Activated T-helper 1 cell treated with anti-CD3 and anti-CD28 coated beads, Interleukin-12 subunit alpha, Interleukin-12 subunit beta, Interleukin-2, Interleukin-4 antibody, amounts not matched to agents 30 ng/mL and 10 ng/mL and 1 ng/mL, durations not matched to agents 14 hours and 24 hours and 36 hours (primary cell): ENCODE measurements around the gene IL19. TPM values are rescaled to one million over a fixed set of nuclear protein-coding genes. Genes with fewer than 3 reads are reported as not detected.
A peak's percentile ranks its signal among the peaks of the same experiment; 100 is the strongest.
"Not testable (repeated sequence)": the region's sequence is repeated elsewhere in the genome, so short reads cannot be mapped to it uniquely, and the experiment has no call there.

Experiments used
- DNase-seq: peaks from one replicate; pipeline ENCODE4 v3.0.0; 2021; ENCODE audit warnings: low spot score
- H3K27ac Mint-ChIP-seq: one replicate; pipeline ENCODE4 v1.8.0; 2021; ENCODE audit warnings: mild to moderate bottlenecking, mixed read lengths
- H3K27me3 Mint-ChIP-seq: one replicate; pipeline ENCODE4 v1.8.0; 2022; ENCODE audit warnings: mild to moderate bottlenecking, moderate library complexity, mixed read lengths; ENCODE audit not compliant: insufficient read depth
- H3K36me3 Mint-ChIP-seq: one replicate; pipeline ENCODE4 v1.8.0; 2021; ENCODE audit warnings: low read depth, mixed read lengths
- H3K4me1 Mint-ChIP-seq: one replicate; pipeline ENCODE4 v1.8.0; 2021; ENCODE audit warnings: low read depth, mixed read lengths
- H3K4me3 Mint-ChIP-seq: one replicate; pipeline ENCODE4 v1.8.0; 2021; ENCODE audit warnings: mild to moderate bottlenecking, moderate library complexity, mixed read lengths
- H3K9me3 Mint-ChIP-seq: one replicate; pipeline ENCODE4 v1.8.0; 2021; ENCODE audit warnings: mixed read lengths
- intact Hi-C: fragments of 100-400 bp; cut with micrococcal nuclease; formaldehyde crosslinking; loops from one replicate; pipeline ENCODE4 v1.15.1; 2024
- total RNA-seq: library from RNA; stranded (reverse); gene quantifications from 2 replicates; pipeline ENCODE4 v1.2.3, GENCODE V29; 2022

The IL19 gene
- total RNA-seq, 1 donor from 2014 or later, result not detected

DNA sequence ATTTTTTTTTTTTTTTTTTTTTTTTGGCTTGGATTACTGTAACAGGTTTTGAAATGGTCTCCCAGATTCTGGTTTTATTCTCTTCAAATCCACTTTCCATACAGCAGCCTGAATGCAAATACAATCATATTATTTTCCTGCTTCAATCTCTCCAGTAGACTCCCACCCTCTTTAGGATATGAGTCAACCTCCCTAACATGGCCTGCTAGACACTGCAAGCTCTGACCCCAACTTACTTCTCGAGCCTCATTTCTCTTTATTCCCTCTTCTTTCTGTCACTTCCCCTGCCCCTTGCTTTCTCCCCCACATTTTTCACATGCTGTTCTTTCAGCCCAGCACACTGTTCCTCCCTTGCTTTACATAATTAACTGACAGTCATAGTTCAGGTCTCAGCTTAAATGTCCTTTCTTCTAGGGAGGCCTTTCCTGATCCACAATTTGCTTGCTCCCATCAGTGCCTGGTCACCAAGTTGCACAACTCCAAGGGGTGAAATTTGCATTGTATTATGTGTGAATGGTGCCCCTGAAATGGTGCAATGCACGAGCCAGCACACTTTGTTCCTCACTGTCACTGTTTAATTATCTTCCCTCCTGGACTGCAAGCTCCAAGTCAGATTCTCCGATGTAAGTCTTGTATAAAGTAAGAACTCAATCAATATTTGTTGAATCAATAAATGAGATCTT lies 22.1 kb upstream of the IL19 start:
- peaks cover 13% of the 10 kb centered on the region for H3K36me3 Mint-ChIP-seq
- peaks cover 34% of the 10 kb centered on the region for H3K27me3 Mint-ChIP-seq
- H3K27ac Mint-ChIP-seq, result no peak overlapping the region
- no peaks in the 10 kb centered on the region for H3K9me3 Mint-ChIP-seq
- H3K4me3 Mint-ChIP-seq, result no peak overlapping the region
- DNase-seq, result no peak
- intact Hi-C loops, result no loop called here
- H3K4me1 Mint-ChIP-seq, result peaks cover 25% of the 10 kb centered on the region

DNA sequence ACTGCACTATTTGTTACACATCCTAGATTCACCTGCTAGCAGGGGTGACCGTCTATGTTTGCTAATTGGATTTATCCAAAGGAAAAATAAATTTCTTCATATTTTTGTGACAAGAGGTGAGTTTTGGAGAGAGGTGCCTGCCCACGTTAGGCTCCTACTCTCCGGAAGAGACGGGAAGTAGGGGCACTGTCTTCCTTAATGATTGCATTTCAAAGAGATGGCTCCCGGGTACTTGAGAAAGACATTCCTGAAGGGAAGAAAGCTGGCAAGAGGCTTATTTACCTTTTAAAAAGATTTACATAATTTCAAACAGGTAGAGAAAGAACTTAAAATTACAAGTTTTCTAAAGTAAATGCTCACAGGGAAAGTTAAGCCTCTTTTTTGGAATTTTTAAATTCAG lies 18.7 kb upstream of the IL19 start:
- no peaks in the 10 kb centered on the region for H3K9me3 Mint-ChIP-seq
- peaks cover 29% of the 10 kb centered on the region for H3K4me1 Mint-ChIP-seq
- H3K27ac Mint-ChIP-seq, result no peak overlapping the region
- H3K27me3 Mint-ChIP-seq, result peaks cover 41% of the 10 kb centered on the region
- intact Hi-C loops, result no loop called here
- peaks cover 15% of the 10 kb centered on the region for H3K36me3 Mint-ChIP-seq
- no peak overlapping the region for H3K4me3 Mint-ChIP-seq
- no peak for DNase-seq

GRCh38 chr1:206752481-206752880 lies 18.1 kb upstream of the IL19 start:
- no peak for DNase-seq
- peaks cover 29% of the 10 kb centered on the region for H3K4me1 Mint-ChIP-seq
- H3K36me3 Mint-ChIP-seq, result peaks cover 14% of the 10 kb centered on the region
- H3K4me3 Mint-ChIP-seq, result no peak overlapping the region
- intact Hi-C loops, result no loop called here
- H3K9me3 Mint-ChIP-seq, result no peaks in the 10 kb centered on the region
- peaks cover 41% of the 10 kb centered on the region for H3K27me3 Mint-ChIP-seq
- H3K27ac Mint-ChIP-seq, result no peak overlapping the region

- peaks cover 28% of the 10 kb centered on the region for H3K4me1 Mint-ChIP-seq
- no peak overlapping the region for H3K4me3 Mint-ChIP-seq
- no peak for DNase-seq
- H3K27ac Mint-ChIP-seq, result no peak overlapping the region
- no peaks in the 10 kb centered on the region for H3K9me3 Mint-ChIP-seq
- intact Hi-C loops, result no loop called here
- peaks cover 41% of the 10 kb centered on the region for H3K27me3 Mint-ChIP-seq
- H3K36me3 Mint-ChIP-seq, result peaks cover 14% of the 10 kb centered on the region
These were observed 17.4 kb upstream of the IL19 start for GRCh38 chr1:206753141-206753540.

GRCh38 chr1:206754011-206754410 lies 16.6 kb upstream of the IL19 start:
- Mint-ChIP-seq H3K27me3 (peaks cover 37% of the 10 kb centered on the region), H3K27ac (no peak overlapping the region), H3K9me3 (no peaks in the 10 kb centered on the region), H3K4me3 (no peak overlapping the region), H3K36me3 (peaks cover 9% of the 10 kb centered on the region), H3K4me1 (peaks cover 21% of the 10 kb centered on the region)
- no peak for DNase-seq
- intact Hi-C loops, result no loop called here

DNA sequence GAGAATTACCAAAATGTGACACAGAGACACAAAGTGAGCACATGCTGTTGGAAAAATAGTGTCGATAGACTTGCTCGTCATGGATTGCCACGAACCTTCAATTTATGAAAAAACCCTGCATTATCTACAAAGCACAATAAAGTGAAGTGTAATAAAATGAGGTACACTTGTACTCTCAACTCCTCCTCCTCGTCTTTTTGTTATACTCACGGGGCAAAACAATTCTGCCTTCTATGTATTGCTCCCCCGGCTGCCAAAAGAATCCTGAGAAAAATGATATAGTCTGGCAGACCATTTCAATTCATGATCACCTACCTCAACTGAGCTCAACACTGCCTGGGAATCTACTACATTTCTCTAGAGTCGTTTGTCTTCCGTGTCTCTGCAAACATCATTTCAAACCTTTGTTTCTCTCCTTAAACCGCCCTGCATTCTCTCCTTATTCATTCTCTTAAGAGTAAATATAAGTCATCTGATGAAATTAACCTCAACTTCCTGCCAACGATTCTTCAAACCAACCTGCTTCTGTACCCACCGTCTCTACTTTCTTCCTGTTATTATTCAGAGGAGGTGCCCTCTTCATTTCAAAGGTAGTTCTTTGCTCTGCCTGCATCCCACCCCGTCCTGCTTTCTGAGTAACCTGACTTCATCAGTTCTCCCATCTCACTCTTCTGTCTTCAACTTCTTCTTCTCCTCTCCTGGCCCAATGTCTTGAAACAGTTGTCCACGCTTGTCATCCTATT lies 12.9 kb upstream of the IL19 start:
- peaks cover 21% of the 10 kb centered on the region for H3K4me1 Mint-ChIP-seq
- no peak overlapping the region for H3K4me3 Mint-ChIP-seq
- peaks cover 27% of the 10 kb centered on the region for H3K27me3 Mint-ChIP-seq
- no peaks in the 10 kb centered on the region for H3K9me3 Mint-ChIP-seq
- no peak for DNase-seq
- H3K27ac Mint-ChIP-seq, result no peak overlapping the region
- intact Hi-C loops, result loop anchor here (1.0 kb wide), 2 partner anchors 9 to 18 kb away; no protein-coding TSS in a partner anchor
- H3K36me3 Mint-ChIP-seq, result peaks cover 7% of the 10 kb centered on the region

DNA sequence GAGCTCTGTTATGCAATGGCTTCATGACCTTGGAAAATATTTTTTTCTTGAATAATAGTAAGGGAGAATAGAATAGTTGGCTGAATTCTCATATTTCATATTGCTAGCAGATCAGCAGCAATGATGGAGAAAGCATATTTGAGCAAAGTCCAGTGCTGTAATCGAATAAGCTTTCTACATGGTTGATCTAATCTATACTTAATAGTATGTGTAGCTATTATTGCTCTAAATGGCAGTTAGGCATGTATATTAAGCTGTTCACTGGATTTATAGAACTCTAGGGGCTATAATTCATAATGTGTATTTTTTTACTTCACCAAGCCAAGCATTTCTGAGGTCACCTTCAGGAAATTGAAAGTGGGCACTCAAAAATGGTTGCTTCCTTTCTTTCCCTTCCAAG lies 10.0 kb upstream of the IL19 start:
- Mint-ChIP-seq H3K27me3 (peaks cover 39% of the 10 kb centered on the region), H3K4me3 (no peak overlapping the region), H3K4me1 (peaks cover 25% of the 10 kb centered on the region), H3K9me3 (peaks cover 14% of the 10 kb centered on the region), H3K36me3 (peaks cover 6% of the 10 kb centered on the region), H3K27ac (no peak overlapping the region)
- DNase-seq, result no peak
- intact Hi-C loops, result no loop called here

GRCh38 chr1:206761159-206761768 lies 9.3 kb upstream of the IL19 start:
- Mint-ChIP-seq H3K9me3 (peaks cover 14% of the 10 kb centered on the region), H3K36me3 (peaks cover 6% of the 10 kb centered on the region), H3K27me3 (peaks cover 35% of the 10 kb centered on the region), H3K27ac (no peak overlapping the region), H3K4me3 (no peak overlapping the region), H3K4me1 (peaks cover 28% of the 10 kb centered on the region)
- DNase-seq, result no peak
- intact Hi-C loops, result no loop called here

DNA sequence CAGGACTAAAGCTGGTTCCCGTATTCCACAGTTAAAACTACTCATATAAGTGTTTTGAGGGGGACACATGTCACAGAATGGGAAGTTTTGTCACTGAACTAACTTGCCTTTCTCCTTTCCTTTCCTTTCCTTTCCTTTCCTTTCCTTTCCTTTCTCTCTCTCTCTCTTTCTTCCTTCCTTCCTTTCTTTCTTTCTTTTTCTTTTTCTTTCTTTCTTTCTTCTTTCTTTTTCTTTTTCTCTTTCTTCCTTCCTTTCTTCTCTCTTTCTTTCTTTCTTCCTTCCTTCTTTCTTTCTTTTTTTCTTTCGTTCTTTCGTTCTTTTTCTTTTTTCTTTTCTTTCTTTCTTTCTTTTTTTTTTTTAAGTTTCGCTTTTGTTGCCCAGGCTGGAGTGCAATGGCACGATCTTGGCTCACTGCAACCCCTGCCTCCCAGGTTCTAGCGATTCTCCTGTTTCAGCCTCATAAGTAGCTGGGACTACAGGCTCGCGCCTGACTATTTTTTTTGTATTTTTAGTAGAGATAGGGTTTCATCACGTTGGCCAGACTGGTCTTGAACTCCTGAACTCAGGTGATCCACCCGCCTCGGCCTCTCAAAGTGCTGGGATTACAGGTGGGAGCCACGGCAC lies 7.7 kb upstream of the IL19 start:
- H3K36me3 Mint-ChIP-seq, H3K27ac Mint-ChIP-seq, intact Hi-C loops, H3K4me3 Mint-ChIP-seq, DNase-seq: not testable (repeated sequence)
- H3K27me3 Mint-ChIP-seq, result peaks cover 32% of the 10 kb centered on the region
- H3K4me1 Mint-ChIP-seq, result peaks cover 39% of the 10 kb centered on the region
- H3K9me3 Mint-ChIP-seq, result peaks cover 14% of the 10 kb centered on the region

DNA sequence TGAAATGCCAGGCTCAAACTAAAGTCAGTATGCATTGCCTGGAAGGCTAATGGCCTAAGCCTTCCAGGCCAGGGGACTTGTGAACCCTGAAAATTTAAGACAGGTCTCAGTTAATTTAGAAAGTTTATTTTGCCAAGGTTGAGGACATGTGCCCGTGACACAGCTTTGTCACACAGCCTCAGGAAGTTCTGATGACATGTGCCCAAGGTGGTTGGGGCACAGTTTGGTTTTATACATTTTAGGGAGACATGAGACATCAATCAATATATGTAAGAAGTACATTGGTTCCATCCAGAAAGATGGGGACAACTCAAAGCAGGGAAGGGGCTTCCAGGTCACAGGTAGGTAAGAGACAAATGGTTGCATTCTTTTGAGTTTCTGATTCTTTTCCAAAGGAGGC lies 4.8 kb upstream of the IL19 start:
- not testable (repeated sequence) for DNase-seq, H3K36me3 Mint-ChIP-seq, H3K4me3 Mint-ChIP-seq, H3K27ac Mint-ChIP-seq
- intact Hi-C loops, result loop anchor here (1.0 kb wide), 2 partner anchors 7 to 26 kb away; no protein-coding TSS in a partner anchor
- H3K4me1 Mint-ChIP-seq, result peaks cover 68% of the 10 kb centered on the region
- H3K27me3 Mint-ChIP-seq, result peaks cover 39% of the 10 kb centered on the region
- H3K9me3 Mint-ChIP-seq, result peaks cover 14% of the 10 kb centered on the region

- no peak overlapping the region for H3K27ac Mint-ChIP-seq
- H3K36me3 Mint-ChIP-seq, result peaks cover 6% of the 10 kb centered on the region
- intact Hi-C loops, result loop anchor here (1.0 kb wide), 2 partner anchors 8 to 27 kb away; no protein-coding TSS in a partner anchor
- H3K27me3 Mint-ChIP-seq, result peaks cover 34% of the 10 kb centered on the region
- peak; percentile 64 for DNase-seq
- peak overlapping the region; percentile 29 for H3K4me3 Mint-ChIP-seq
- H3K4me1 Mint-ChIP-seq, result peaks cover 74% of the 10 kb centered on the region
- H3K9me3 Mint-ChIP-seq, result peaks cover 14% of the 10 kb centered on the region
These were observed 4.2 kb upstream of the IL19 start for GRCh38 chr1:206766251-206766856.

GRCh38 chr1:206768472-206769303 lies 1.9 kb upstream of the IL19 start:
- H3K4me3 Mint-ChIP-seq, result no peak overlapping the region
- no peak overlapping the region for H3K27ac Mint-ChIP-seq
- DNase-seq, result no peak
- H3K4me1 Mint-ChIP-seq, result peaks cover 83% of the 10 kb centered on the region
- peaks cover 9% of the 10 kb centered on the region for H3K9me3 Mint-ChIP-seq
- intact Hi-C loops, result loop anchor here (1.0 kb wide), 3 partner anchors 16 to 35 kb away; no protein-coding TSS in a partner anchor
- H3K27me3 Mint-ChIP-seq, result peaks cover 35% of the 10 kb centered on the region
- peaks cover 3% of the 10 kb centered on the region for H3K36me3 Mint-ChIP-seq
